GM12891 (cell line): ENCODE results near the gene MRPL43.

ENCODE experiments used
- POLR2A ChIP-seq: IDR thresholded peaks from 2 replicates; pipeline ENCODE4 v1.6.1; 2011; ENCODE audit warnings: low read depth, low read length, control low read depth
- POLR2AphosphoS5 ChIP-seq: IDR thresholded peaks from 2 replicates; pipeline ENCODE4 v1.6.1; 2011; ENCODE audit warnings: low read depth, low read length, control low read depth
- TAF1 ChIP-seq: IDR thresholded peaks from 2 replicates; pipeline ENCODE4 v1.6.1; 2011; ENCODE audit warnings: low read depth, low read length, control low read depth

GRCh38 chr10:101036726-101037125 lies 49.4 kb upstream of the MRPL43 start:
- TF ChIP-seq TAF1, result no peak
- no peak for TF ChIP-seq POLR2A
- TF ChIP-seq POLR2AphosphoS5, result no peak
